H1 (cell line): ENCODE measurements around the gene SLC27A5. TPM values are rescaled to one million over a fixed set of nuclear protein-coding genes. Genes with fewer than 3 reads are reported as not detected.

Experiments used
- CTCF ChIA-PET: fragments of 300-600 bp; sonication (Branson Sonifier 250); formaldehyde crosslinking; loops from one replicate; lab custom pipeline; 2021; ENCODE audit not compliant: partially characterized antibody; lab: Charles Lee
- POLR2A ChIA-PET: fragments of 300-600 bp; sonication (Branson Sonifier 250); formaldehyde crosslinking; loops from one replicate; lab custom pipeline; 2021; ENCODE audit warnings: inconsistent platforms; ENCODE audit not compliant: partially characterized antibody; lab: Charles Lee
- DNase-seq, 2 experiments: peaks; one replicate each; pipeline versions ENCODE4 v3.0.0 to v3.0.0-alpha.2; 2010 to 2022; ENCODE audit warnings: low spot score in 2 of 2, low read depth in 1 of 2, mixed read lengths in 1 of 2
- FAIRE-seq: peaks from 2 replicates; lab custom pipeline; 2011; peaks lifted over from hg19 to GRCh38; lab: Jason Lieb, UNC
- H2AFZ ChIP-seq: 2 replicates; pipeline ENCODE4 v1.8.1; 2012; ENCODE audit warnings: low read length, inconsistent platforms
- H2AK5ac ChIP-seq: 2 replicates; pipeline ENCODE4 v1.6.1; 2013; ENCODE audit warnings: low read depth, low read length
- H2BK120ac ChIP-seq: replicated peaks from 2 replicates; pipeline ENCODE3; 2013; ENCODE audit warnings: low read depth, low read length, inconsistent platforms
- H2BK12ac ChIP-seq: 2 replicates; pipeline ENCODE4 v1.6.1; 2013; ENCODE audit warnings: low read depth, low read length
- H2BK15ac ChIP-seq: 2 replicates; pipeline ENCODE4 v1.6.1; 2013; ENCODE audit warnings: low read length
- H2BK20ac ChIP-seq: 2 replicates; pipeline ENCODE4 v1.6.1; 2013; ENCODE audit warnings: low read length
- H2BK5ac ChIP-seq: 2 replicates; pipeline ENCODE4 v1.6.1; 2013; ENCODE audit warnings: low read depth, low read length
- H3K14ac ChIP-seq: 2 replicates; pipeline ENCODE4 v1.6.1; 2013; ENCODE audit warnings: inconsistent platforms; ENCODE audit not compliant: insufficient read length
- H3K18ac ChIP-seq: 2 replicates; pipeline ENCODE4 v1.6.1; 2013; ENCODE audit warnings: low read length; ENCODE audit errors: extremely low read depth
- H3K23ac ChIP-seq: 2 replicates; pipeline ENCODE4 v1.6.1; 2013; ENCODE audit warnings: inconsistent platforms; ENCODE audit not compliant: insufficient read length
- H3K23me2 ChIP-seq: 2 replicates; pipeline ENCODE4 v1.6.1; 2013; ENCODE audit warnings: low read depth, low read length
- H3K27ac ChIP-seq: 2 replicates; pipeline ENCODE4 v1.6.1; 2011; ENCODE audit warnings: low read depth, low read length, inconsistent platforms
- H3K27me3 ChIP-seq, 4 experiments: replicated peaks in 1 of 4; 1 replicate in 1 of 4; 2 replicates in 3 of 4; pipeline versions ENCODE4 v1.6.1 to v1.8.1; 2011 to 2013; ENCODE audit warnings: low read length in 3 of 4, mild to moderate bottlenecking in 3 of 4, inconsistent platforms in 2 of 4, mixed read lengths in 2 of 4, moderate library complexity in 1 of 4; ENCODE audit not compliant: control insufficient read depth in 3 of 4, insufficient read depth in 3 of 4; ENCODE audit errors: extremely low read depth in 1 of 4
- H3K36me3 ChIP-seq, 4 experiments: 2 replicates each; pipeline versions ENCODE4 v1.6.1 to v1.8.1; 2011 to 2013; ENCODE audit warnings: mild to moderate bottlenecking in 4 of 4, low read length in 3 of 4, moderate library complexity in 2 of 4, control low read depth in 1 of 4, inconsistent platforms in 1 of 4; ENCODE audit not compliant: insufficient read depth in 4 of 4, control insufficient read depth in 2 of 4
- H3K4ac ChIP-seq: replicated peaks from 2 replicates; pipeline ENCODE3; 2013; ENCODE audit warnings: low read length, low read depth, mixed read lengths, inconsistent platforms; ENCODE audit not compliant: insufficient read length
- H3K4me1 ChIP-seq, 4 experiments: replicated peaks in 1 of 4; 1 replicate in 1 of 4; 2 replicates in 3 of 4; pipeline versions ENCODE4 v1.6.1 to v1.8.1; 2011 to 2013; ENCODE audit warnings: low read length in 3 of 4, inconsistent platforms in 2 of 4, mixed read lengths in 1 of 4; ENCODE audit not compliant: insufficient read depth in 4 of 4, control insufficient read depth in 3 of 4
- H3K4me2 ChIP-seq, 2 experiments: 2 replicates each; pipeline versions ENCODE4 v1.6.1 to v1.8.1; 2011 to 2013; ENCODE audit warnings: low read depth in 2 of 2, low read length in 2 of 2, control low read depth in 1 of 2, inconsistent platforms in 1 of 2, mild to moderate bottlenecking in 1 of 2; ENCODE audit not compliant: insufficient read depth in 1 of 2
- H3K4me3 ChIP-seq, 4 experiments: fragments of 200-600, 300-600 bp in 1 of 4; sonication (generic), shearing (Covaris generic), sonication (Bioruptor Twin) in 1 of 4; 2 replicates each; pipeline versions ENCODE4 v1.5.1 to v1.8.1; 2011 to 2016; ENCODE audit warnings: low read length in 4 of 4, low read depth in 3 of 4, control low read depth in 2 of 4, inconsistent platforms in 2 of 4, mild to moderate bottlenecking in 2 of 4, mixed read lengths in 1 of 4, moderate library complexity in 1 of 4; ENCODE audit not compliant: insufficient read depth in 2 of 4; ENCODE audit errors: extremely low read depth in 1 of 4
- H3K56ac ChIP-seq: replicated peaks from 2 replicates; pipeline ENCODE3; 2013; ENCODE audit warnings: low read depth, mild to moderate bottlenecking, mixed read lengths, low read length, inconsistent platforms; ENCODE audit not compliant: insufficient read length
- H3K79me1 ChIP-seq: 2 replicates; pipeline ENCODE4 v1.6.1; 2013; ENCODE audit warnings: low read depth, low read length, control low read depth
- H3K79me2 ChIP-seq, 2 experiments: 2 replicates each; pipeline versions ENCODE4 v1.6.1 to v1.8.1; 2012 to 2013; ENCODE audit warnings: low read length in 2 of 2, mild to moderate bottlenecking in 2 of 2, inconsistent platforms in 1 of 2; ENCODE audit not compliant: insufficient read depth in 2 of 2, control insufficient read depth in 1 of 2
- H3K9ac ChIP-seq, 4 experiments: replicated peaks in 1 of 4; 1 replicate in 1 of 4; 2 replicates in 3 of 4; pipeline versions ENCODE4 v1.6.1 to v1.8.1; 2011 to 2013; ENCODE audit warnings: low read depth in 3 of 4, low read length in 3 of 4, control low read depth in 2 of 4, mild to moderate bottlenecking in 2 of 4, moderate library complexity in 2 of 4, inconsistent platforms in 1 of 4; ENCODE audit errors: extremely low read depth in 1 of 4
- H3K9me3 ChIP-seq, 2 experiments: 2 replicates each; pipeline versions ENCODE4 v1.6.1 to v1.8.1; 2012 to 2013; ENCODE audit warnings: mild to moderate bottlenecking in 2 of 2, moderate library complexity in 2 of 2, control low read depth in 1 of 2, inconsistent platforms in 1 of 2, low read depth in 1 of 2, low read length in 1 of 2, mixed read lengths in 1 of 2; ENCODE audit not compliant: insufficient read depth in 2 of 2
- H4K20me1 ChIP-seq, 2 experiments: replicated peaks in 1 of 2; 2 replicates each; pipeline versions ENCODE3 to v1.8.1; 2011 to 2013; ENCODE audit warnings: inconsistent platforms in 2 of 2, low read length in 2 of 2, mild to moderate bottlenecking in 1 of 2; ENCODE audit not compliant: insufficient read depth in 2 of 2, control insufficient read depth in 1 of 2
- H4K5ac ChIP-seq: 2 replicates; pipeline ENCODE4 v1.6.1; 2013; ENCODE audit warnings: low read length, low read depth, mixed read lengths, inconsistent platforms; ENCODE audit not compliant: insufficient read length
- H4K8ac ChIP-seq: 2 replicates; pipeline ENCODE4 v1.8.0; 2013; ENCODE audit warnings: mild to moderate bottlenecking, moderate library complexity, low read length, inconsistent platforms; ENCODE audit not compliant: insufficient read depth; ENCODE audit errors: extremely low read depth
- H4K91ac ChIP-seq: replicated peaks from 2 replicates; pipeline ENCODE3; 2013; ENCODE audit warnings: low read length, mixed read lengths, inconsistent platforms; ENCODE audit not compliant: insufficient read length
- BCL11A ChIP-seq, 2 experiments: IDR thresholded peaks; one replicate each; pipeline ENCODE4 v1.6.1; 2011; ENCODE audit warnings: low read depth in 2 of 2, low read length in 2 of 2, mild to moderate bottlenecking in 2 of 2
- BRCA1 ChIP-seq: IDR thresholded peaks from 2 replicates; pipeline ENCODE4 v1.6.1; 2012; ENCODE audit warnings: low read depth, low read length, improper control_type of control experiment
- FOSL1 ChIP-seq: IDR thresholded peaks from 2 replicates; pipeline ENCODE4 v1.6.1; 2011; ENCODE audit warnings: mild to moderate bottlenecking, low read depth, low read length, moderate library complexity; ENCODE audit not compliant: insufficient read depth
- POLR2AphosphoS5 ChIP-seq: IDR thresholded peaks from 2 replicates; pipeline ENCODE4 v1.6.1; 2011; ENCODE audit warnings: low read depth, low read length
- ZNF274 ChIP-seq: IDR thresholded peaks from 2 replicates; pipeline ENCODE4 v1.7.0; 2012; ENCODE audit warnings: low read length, borderline replicate concordance; ENCODE audit errors: extremely low read depth
- WGBS, 2 experiments: shearing (Covaris generic) in 1 of 2; methylation state at CpG; one replicate each; pipeline versions ENCODE4 v1.1.6 to v1.1.7; 2013 to 2015; ENCODE audit warnings: low lambda C conversion rate in 2 of 2, mixed read lengths in 2 of 2, inconsistent platforms in 1 of 2, low coverage in 1 of 2, missing lambda C conversion rate in 1 of 2; ENCODE audit not compliant: insufficient replicate concordance in 2 of 2, insufficient coverage in 1 of 2, insufficient read length in 1 of 2; ENCODE audit errors: extremely low coverage in 1 of 2, missing lambda C conversion rate in 1 of 2; 5-methylcytosine and 5-hydroxymethylcytosine counted together
- polyA plus RNA-seq, 7 experiments: library from polyadenylated mRNA; depleted of rRNA in 3 of 7; stranded (reverse) in 5 of 7; unstranded in 2 of 7; fragments of >200 nt in 5 of 7; fragments of 200-250 nt in 2 of 7; gene quantifications; 1 replicate in 5 of 7; 2 replicates in 1 of 7; 4 replicates in 1 of 7; pipeline versions ENCODE4 v1.2.1 to v1.2.3, GENCODE V29; 2011 to 2013; ENCODE audit warnings: missing spikeins in 2 of 7, mixed read lengths in 2 of 7
- total RNA-seq: library from RNA; stranded (reverse); fragmentation: NEBNext Ultra II Directional; extraction: Animal tissue kit (Norgen Biotek cat#: 25700); gene quantifications from 2 replicates; pipeline ENCODE4 v1.2.1, GENCODE V29; 2021
- TF ChIP-seq, protein P1 (sequence below), 3 experiments: IDR thresholded peaks; 1 replicate in 2 of 3; 2 replicates in 1 of 3; pipeline versions ENCODE4 v1.5.1 to v1.6.1; 2011; ENCODE audit warnings: low read length in 3 of 3, mild to moderate bottlenecking in 3 of 3, inconsistent platforms in 2 of 3, low read depth in 1 of 3, moderate library complexity in 1 of 3; ENCODE audit not compliant: insufficient read depth in 1 of 3; ENCODE audit errors: control extremely low read depth in 1 of 3
- TF ChIP-seq, protein P2 (sequence below): IDR thresholded peaks from 2 replicates; pipeline ENCODE4 v1.6.1; 2012; ENCODE audit warnings: inconsistent platforms

SLC27A5 gene
- total and polyA plus RNA-seq, 2 of the 8 experiments (the other 6 are each of a cell fraction or from before 2014, with no cell fraction given): 25.1 to 80.5 TPM

DNA sequence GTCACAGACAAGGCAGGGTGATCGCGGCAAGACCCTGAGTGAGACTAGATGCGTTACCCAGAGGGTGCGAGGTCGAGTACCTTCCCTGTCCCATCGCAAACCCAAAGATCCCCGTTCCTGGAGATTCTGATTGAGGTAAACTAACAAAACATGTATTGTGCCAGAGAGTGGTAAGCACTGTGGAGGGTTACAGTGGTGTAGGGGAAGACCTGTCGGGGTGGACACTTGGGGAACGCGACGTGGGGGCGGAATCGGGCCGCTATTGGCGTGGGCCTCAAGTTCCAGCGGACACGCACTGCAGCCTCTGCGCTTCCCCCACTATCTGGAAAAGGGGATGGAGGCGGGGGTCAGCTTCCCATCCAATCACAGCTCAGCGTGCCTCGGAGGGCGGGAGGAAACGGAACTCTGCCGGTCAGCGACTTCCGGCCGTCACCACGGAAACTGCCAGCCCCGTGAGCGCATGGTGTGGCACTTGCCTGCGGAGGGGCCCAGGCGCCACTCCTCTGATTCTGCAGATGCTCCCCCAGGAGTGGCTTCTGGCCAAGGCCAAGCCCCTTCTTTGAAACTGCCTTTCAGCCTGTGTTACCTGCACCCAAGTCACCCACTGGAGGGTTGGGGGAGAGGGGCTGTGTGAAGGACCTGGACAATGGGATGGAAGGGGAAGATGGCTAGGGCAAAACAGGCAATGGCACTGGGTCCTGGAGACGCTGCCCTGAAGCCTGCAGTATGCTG lies 47.6 kb upstream of the SLC27A5 start:
- POLR2A ChIA-PET: interaction anchor here (1.0 to 17.2 kb wide), 11 partner anchors 10 to 167 kb away, joined by 3 to 434 read pairs (median 10); partner anchors contain the start of genes CHMP2A, MZF1, RNF225 and SLC27A5
- TF ChIP-seq, protein P1, sequence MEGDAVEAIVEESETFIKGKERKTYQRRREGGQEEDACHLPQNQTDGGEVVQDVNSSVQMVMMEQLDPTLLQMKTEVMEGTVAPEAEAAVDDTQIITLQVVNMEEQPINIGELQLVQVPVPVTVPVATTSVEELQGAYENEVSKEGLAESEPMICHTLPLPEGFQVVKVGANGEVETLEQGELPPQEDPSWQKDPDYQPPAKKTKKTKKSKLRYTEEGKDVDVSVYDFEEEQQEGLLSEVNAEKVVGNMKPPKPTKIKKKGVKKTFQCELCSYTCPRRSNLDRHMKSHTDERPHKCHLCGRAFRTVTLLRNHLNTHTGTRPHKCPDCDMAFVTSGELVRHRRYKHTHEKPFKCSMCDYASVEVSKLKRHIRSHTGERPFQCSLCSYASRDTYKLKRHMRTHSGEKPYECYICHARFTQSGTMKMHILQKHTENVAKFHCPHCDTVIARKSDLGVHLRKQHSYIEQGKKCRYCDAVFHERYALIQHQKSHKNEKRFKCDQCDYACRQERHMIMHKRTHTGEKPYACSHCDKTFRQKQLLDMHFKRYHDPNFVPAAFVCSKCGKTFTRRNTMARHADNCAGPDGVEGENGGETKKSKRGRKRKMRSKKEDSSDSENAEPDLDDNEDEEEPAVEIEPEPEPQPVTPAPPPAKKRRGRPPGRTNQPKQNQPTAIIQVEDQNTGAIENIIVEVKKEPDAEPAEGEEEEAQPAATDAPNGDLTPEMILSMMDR (IDR thresholded peaks at IDR 0.05; ENCODE audit: control extremely low read depth in 1 of 3, insufficient read depth in 1 of 3, low read depth in 1 of 3, low read length in 3 of 3): no peak
- TF ChIP-seq, protein P2, sequence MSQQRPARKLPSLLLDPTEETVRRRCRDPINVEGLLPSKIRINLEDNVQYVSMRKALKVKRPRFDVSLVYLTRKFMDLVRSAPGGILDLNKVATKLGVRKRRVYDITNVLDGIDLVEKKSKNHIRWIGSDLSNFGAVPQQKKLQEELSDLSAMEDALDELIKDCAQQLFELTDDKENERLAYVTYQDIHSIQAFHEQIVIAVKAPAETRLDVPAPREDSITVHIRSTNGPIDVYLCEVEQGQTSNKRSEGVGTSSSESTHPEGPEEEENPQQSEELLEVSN: peak; percentile 93
- TF ChIP-seq BRCA1 (no peak), ZNF274 (no peak), BCL11A (IDR thresholded peaks at IDR 0.05; ENCODE audit: low read depth in 2 of 2, low read length in 2 of 2) (no peak), POLR2AphosphoS5 (peak; percentile 94), FOSL1 (no peak)

More for the DNA sequence above, 47.6 kb upstream of the SLC27A5 start:
- peak overlapping the region; percentile 81 for H3K56ac ChIP-seq
- FAIRE-seq: no peak
- peak overlapping the region; percentile 94 for H4K91ac ChIP-seq
- H3K4me3 ChIP-seq: peak overlapping the region; percentile 76 to 97 (median 86)
- peaks cover 0 to 16% (median 6%) of the 10 kb centered on the region in 4 experiments; a peak in 4 of 7 replicates for H3K27me3 ChIP-seq
- peak overlapping the region; percentile 92 for H4K5ac ChIP-seq
- H2AK5ac ChIP-seq: peak overlapping the region; percentile 84
- peak overlapping the region; percentile 95 for H2BK12ac ChIP-seq
- H2BK20ac ChIP-seq: 0 out of 2 replicates have a peak overlapping the region, but pooled peaks have one; percentile 48
- no peak overlapping the region for H3K23ac ChIP-seq
- H4K20me1 ChIP-seq: peaks cover 0 to 7% of the 10 kb centered on the region in 2 experiments
- peak overlapping the region; percentile 98 for H3K18ac ChIP-seq
- DNase-seq: peak in 1 of 2 experiments; percentile 90
- CTCF ChIA-PET: interaction anchor here (1.0 to 7.3 kb wide), 4 partner anchors 16 to 40 kb away, joined by 3 to 35 read pairs (median 6); partner anchors contain the start of gene ZBTB45
- H3K4me1 ChIP-seq: peaks cover 0 to 41% (median 17%) of the 10 kb centered on the region in 4 experiments; a peak in 6 of 7 replicates
- H3K79me1 ChIP-seq: no peaks in the 10 kb centered on the region; the same call in 1 of the 2 replicates
- H2AFZ ChIP-seq: no peak overlapping the region
- peaks cover 29% of the 10 kb centered on the region for H3K23me2 ChIP-seq
- peaks cover 7 to 19% of the 10 kb centered on the region in 2 experiments for H3K79me2 ChIP-seq
- peaks cover 6 to 15% (median 10%) of the 10 kb centered on the region in 4 experiments for H3K36me3 ChIP-seq
- 1% methylated on average over 32 of the region's 33 CpGs; no CpG with 5 or more reads in 1 of the 2 experiments for WGBS, 2 experiments
- peak overlapping the region; percentile 78 to 96 for H3K4me2 ChIP-seq
- H3K9ac ChIP-seq: peak overlapping the region; percentile 88 to 99 (median 98)
- H3K14ac ChIP-seq: no peak overlapping the region
- H2BK120ac ChIP-seq: peak overlapping the region; percentile 76
- peak overlapping the region; percentile 97 for H2BK15ac ChIP-seq
- H2BK5ac ChIP-seq: peak overlapping the region; percentile 100
- no peaks in the 10 kb centered on the region for H3K9me3 ChIP-seq
- H4K8ac ChIP-seq: peak overlapping the region; percentile 98
- peak overlapping the region; percentile 94 for H3K27ac ChIP-seq
- H3K4ac ChIP-seq: peak overlapping the region; percentile 95
